ENCODE results near the gene MTHFSD.

The MTHFSD gene

GRCh38 chr16:86481607-86482006, 73.4 kb downstream of the MTHFSD start:
- no peak for DNase-seq (ENCODE audit: low spot score)

- DNase-seq (ENCODE audit: low spot score): peak; percentile 81
Observed at GRCh38 chr16:86480444-86480843, 74.6 kb downstream of the MTHFSD start.

Measured in pons (tissue), 1 donor.